ENCODE measurements around the gene TFCP2L1.

Gene TFCP2L1

GRCh38 chr2:121251497-121251896, 33.5 kb downstream of the TFCP2L1 start:
- no peak for TF ChIP-seq CTCF (IDR thresholded peaks at IDR 0.05; ENCODE audit: unreplicated experiment in 3 of 3)
- H3K9me3 Mint-ChIP-seq, result peaks cover 3% of the 10 kb centered on the region
- H3K4me1 Mint-ChIP-seq, result no peaks in the 10 kb centered on the region
- peaks cover 26% of the 10 kb centered on the region for H3K27me3 Mint-ChIP-seq (ENCODE audit: low read depth)
- no peak overlapping the region for H3K4me3 Mint-ChIP-seq
- no peaks in the 10 kb centered on the region for H3K36me3 Mint-ChIP-seq (ENCODE audit: low read depth)
- no peak overlapping the region for H3K27ac Mint-ChIP-seq

DNA sequence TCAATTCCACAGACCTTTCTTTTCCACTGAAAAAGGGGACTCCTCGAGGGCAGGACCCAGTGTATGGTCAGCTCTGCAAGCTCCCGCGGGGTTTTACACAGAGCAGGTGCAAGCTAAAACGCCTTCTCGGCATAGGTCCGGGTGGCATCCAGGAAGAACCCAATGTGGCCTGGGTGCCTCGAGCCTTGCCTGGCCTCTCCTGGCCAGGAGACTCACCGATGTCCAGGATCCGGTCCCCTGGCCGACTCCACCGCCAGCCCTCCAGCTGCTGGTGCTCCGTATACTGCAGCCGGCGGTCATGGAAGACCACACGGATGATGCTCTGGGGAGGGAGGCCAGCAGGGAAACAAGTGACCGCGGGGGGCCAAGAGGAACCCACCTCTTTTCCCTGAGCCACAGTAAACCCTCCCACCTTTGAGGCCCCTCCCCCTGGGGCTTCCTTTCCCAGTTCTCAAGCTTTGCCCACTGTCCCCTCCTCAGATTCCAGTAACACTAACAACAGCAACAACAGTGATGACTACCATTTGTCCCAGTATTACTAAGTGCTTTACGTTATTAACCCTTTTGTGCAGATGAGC, 36.1 kb downstream of the TFCP2L1 start:
- Mint-ChIP-seq H3K27me3 (ENCODE audit: low read depth) (peaks cover 21% of the 10 kb centered on the region), H3K27ac (no peak overlapping the region), H3K4me3 (no peak overlapping the region), H3K9me3 (no peaks in the 10 kb centered on the region), H3K4me1 (no peaks in the 10 kb centered on the region), H3K36me3 (ENCODE audit: low read depth) (no peaks in the 10 kb centered on the region)
- no peak for TF ChIP-seq CTCF (IDR thresholded peaks at IDR 0.05; ENCODE audit: unreplicated experiment in 3 of 3)

DNA sequence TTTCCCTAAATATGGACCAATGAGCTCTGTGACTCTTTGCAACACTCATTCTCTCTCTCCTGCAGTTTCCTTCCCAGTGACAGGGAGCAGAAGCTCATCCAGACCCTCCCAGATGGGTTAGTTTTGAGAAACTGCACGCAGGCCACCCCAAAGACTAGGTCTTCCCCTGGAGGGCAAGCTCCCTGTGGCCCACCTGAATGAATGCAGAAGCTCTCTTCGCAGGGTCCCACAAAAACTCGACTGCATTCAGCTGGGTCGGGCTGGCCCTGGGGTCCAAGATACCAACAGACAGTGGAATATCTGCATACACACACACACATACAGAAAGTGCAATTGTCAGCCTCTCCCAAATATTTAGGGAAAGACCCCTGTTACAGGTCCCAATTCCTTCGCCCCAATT, 37.0 kb downstream of the TFCP2L1 start:
- no peak overlapping the region for H3K27ac Mint-ChIP-seq
- H3K4me3 Mint-ChIP-seq, result no peak overlapping the region
- peaks cover 27% of the 10 kb centered on the region for H3K27me3 Mint-ChIP-seq (ENCODE audit: low read depth)
- TF ChIP-seq CTCF (IDR thresholded peaks at IDR 0.05; ENCODE audit: unreplicated experiment in 3 of 3), result no peak
- no peaks in the 10 kb centered on the region for H3K36me3 Mint-ChIP-seq (ENCODE audit: low read depth)
- no peaks in the 10 kb centered on the region for H3K4me1 Mint-ChIP-seq
- H3K9me3 Mint-ChIP-seq, result no peaks in the 10 kb centered on the region

GRCh38 chr2:121247534-121247933, 37.5 kb downstream of the TFCP2L1 start:
- no peaks in the 10 kb centered on the region for H3K9me3 Mint-ChIP-seq
- no peak for TF ChIP-seq CTCF (IDR thresholded peaks at IDR 0.05; ENCODE audit: unreplicated experiment in 3 of 3)
- peaks cover 28% of the 10 kb centered on the region for H3K27me3 Mint-ChIP-seq (ENCODE audit: low read depth)
- no peaks in the 10 kb centered on the region for H3K36me3 Mint-ChIP-seq (ENCODE audit: low read depth)
- H3K4me3 Mint-ChIP-seq, result no peak overlapping the region
- no peaks in the 10 kb centered on the region for H3K4me1 Mint-ChIP-seq
- no peak overlapping the region for H3K27ac Mint-ChIP-seq

DNA sequence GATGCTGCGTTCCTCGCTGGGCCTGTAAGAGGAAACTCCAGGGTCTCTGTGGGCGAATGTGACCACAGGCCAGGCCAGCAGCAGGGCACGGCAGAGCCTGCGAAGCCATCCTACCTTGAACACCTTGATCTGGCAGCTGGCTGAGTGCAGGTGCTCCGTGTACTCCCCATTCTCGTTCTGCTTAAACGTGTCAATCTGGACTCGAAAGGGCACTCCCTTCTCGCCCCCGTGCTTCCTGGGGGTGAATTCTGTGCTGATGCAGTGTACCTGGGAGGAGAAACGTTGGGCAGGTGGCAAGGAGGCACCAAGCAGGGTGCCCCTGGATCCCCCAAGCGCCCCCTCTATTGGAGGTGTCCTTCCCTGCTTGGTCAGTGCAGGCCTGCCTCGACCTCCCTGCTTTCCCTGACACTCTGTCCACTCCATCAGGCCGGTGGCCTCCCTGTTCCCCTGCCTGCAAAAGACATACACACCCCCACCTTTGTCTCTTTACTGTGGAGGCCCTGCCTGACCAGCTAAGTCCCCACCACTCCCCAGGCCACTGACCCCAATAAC, 38.2 kb downstream of the TFCP2L1 start:
- Mint-ChIP-seq H3K9me3 (no peaks in the 10 kb centered on the region), H3K4me3 (no peak overlapping the region), H3K27ac (no peak overlapping the region), H3K27me3 (ENCODE audit: low read depth) (peaks cover 25% of the 10 kb centered on the region), H3K4me1 (no peaks in the 10 kb centered on the region), H3K36me3 (ENCODE audit: low read depth) (no peaks in the 10 kb centered on the region)
- no peak for TF ChIP-seq CTCF (IDR thresholded peaks at IDR 0.05; ENCODE audit: unreplicated experiment in 3 of 3)

DNA sequence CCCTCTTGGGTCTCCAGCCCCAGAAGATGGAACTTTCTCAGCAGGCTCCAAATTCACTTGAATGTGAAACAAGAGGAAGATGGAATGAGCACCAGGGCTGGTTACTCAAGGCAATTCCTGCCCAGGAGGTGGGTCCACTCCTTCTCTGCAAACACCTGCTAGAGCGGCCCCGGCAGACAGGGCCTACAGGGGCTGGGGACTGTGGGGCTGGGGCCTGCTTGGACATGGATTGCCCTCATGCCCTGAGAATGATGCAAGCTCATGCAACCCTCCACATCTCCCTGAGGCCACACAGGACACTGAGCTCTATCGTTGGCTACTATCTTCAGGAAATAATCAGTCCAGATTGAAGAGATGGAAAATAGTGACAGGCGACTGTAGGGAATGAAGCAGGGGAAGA, 39.1 kb downstream of the TFCP2L1 start:
- Mint-ChIP-seq H3K27me3 (ENCODE audit: low read depth) (peaks cover 28% of the 10 kb centered on the region), H3K36me3 (ENCODE audit: low read depth) (no peaks in the 10 kb centered on the region), H3K27ac (no peak overlapping the region), H3K9me3 (no peaks in the 10 kb centered on the region), H3K4me1 (no peaks in the 10 kb centered on the region), H3K4me3 (no peak overlapping the region)
- TF ChIP-seq CTCF (IDR thresholded peaks at IDR 0.05; ENCODE audit: unreplicated experiment in 3 of 3), result no peak

Measured in nephron (organoid).